Nephron progenitor cell (in vitro differentiated cells): ENCODE data around the gene ANXA10.

Experiments used
- DNase-seq: peaks from one replicate; pipeline ENCODE4 v3.0.0; 2021
- H3K27ac Mint-ChIP-seq: 2 replicates; pipeline ENCODE4 v1.8.0; 2021; ENCODE audit warnings: mild to moderate bottlenecking, moderate library complexity, mixed read lengths
- H3K27me3 Mint-ChIP-seq: 2 replicates; pipeline ENCODE4 v1.8.0; 2021; ENCODE audit warnings: mild to moderate bottlenecking, low read depth, mixed read lengths; ENCODE audit not compliant: poor library complexity
- H3K36me3 Mint-ChIP-seq: 2 replicates; pipeline ENCODE4 v1.8.0; 2021; ENCODE audit warnings: low read depth, mixed read lengths
- H3K4me1 Mint-ChIP-seq: 2 replicates; pipeline ENCODE4 v1.8.0; 2021; ENCODE audit warnings: mixed read lengths
- H3K4me3 Mint-ChIP-seq: 2 replicates; pipeline ENCODE4 v1.8.0; 2021; ENCODE audit warnings: mild to moderate bottlenecking, moderate library complexity, mixed read lengths
- H3K9me3 Mint-ChIP-seq: 2 replicates; pipeline ENCODE4 v1.8.0; 2021; ENCODE audit warnings: mild to moderate bottlenecking, moderate library complexity, mixed read lengths
- TF ChIP-seq, protein P1 (sequence below): fragments of 200-600 bp; sonication (generic); IDR thresholded peaks from 2 replicates; pipeline ENCODE4 v1.5.0; 2021; ENCODE audit warnings: antibody characterized with exemption

ANXA10 gene

DNA sequence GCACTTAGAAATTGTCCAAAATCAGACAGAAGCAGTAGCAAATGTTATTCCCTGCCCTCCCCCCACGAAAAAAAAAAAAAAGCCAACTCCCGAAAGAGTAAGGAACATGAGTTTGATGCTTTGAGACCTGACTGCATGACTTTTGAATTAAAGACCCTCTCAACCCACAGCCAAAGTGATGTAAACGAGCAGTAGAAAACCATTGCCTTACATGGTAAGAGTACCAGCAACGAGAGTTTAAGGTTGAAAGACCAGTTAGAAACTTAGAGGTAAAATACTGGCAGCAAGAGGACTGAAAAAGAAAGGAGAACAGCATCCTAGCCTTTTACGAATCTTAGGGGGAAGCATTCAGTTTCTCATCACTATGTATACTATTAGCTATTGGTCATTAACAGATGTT lies 10.0 kb upstream of the ANXA10 start:
- no peaks in the 10 kb centered on the region for H3K27me3 Mint-ChIP-seq
- H3K27ac Mint-ChIP-seq, result no peak overlapping the region
- H3K36me3 Mint-ChIP-seq, result no peaks in the 10 kb centered on the region
- H3K4me3 Mint-ChIP-seq, result no peak overlapping the region
- DNase-seq, result no peak
- TF ChIP-seq, protein P1, sequence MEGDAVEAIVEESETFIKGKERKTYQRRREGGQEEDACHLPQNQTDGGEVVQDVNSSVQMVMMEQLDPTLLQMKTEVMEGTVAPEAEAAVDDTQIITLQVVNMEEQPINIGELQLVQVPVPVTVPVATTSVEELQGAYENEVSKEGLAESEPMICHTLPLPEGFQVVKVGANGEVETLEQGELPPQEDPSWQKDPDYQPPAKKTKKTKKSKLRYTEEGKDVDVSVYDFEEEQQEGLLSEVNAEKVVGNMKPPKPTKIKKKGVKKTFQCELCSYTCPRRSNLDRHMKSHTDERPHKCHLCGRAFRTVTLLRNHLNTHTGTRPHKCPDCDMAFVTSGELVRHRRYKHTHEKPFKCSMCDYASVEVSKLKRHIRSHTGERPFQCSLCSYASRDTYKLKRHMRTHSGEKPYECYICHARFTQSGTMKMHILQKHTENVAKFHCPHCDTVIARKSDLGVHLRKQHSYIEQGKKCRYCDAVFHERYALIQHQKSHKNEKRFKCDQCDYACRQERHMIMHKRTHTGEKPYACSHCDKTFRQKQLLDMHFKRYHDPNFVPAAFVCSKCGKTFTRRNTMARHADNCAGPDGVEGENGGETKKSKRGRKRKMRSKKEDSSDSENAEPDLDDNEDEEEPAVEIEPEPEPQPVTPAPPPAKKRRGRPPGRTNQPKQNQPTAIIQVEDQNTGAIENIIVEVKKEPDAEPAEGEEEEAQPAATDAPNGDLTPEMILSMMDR, result no peak
- H3K9me3 Mint-ChIP-seq, result peaks cover 7% of the 10 kb centered on the region
- no peaks in the 10 kb centered on the region for H3K4me1 Mint-ChIP-seq

- H3K27ac Mint-ChIP-seq, result no peak overlapping the region
- TF ChIP-seq, protein P1, result no peak
- DNase-seq, result no peak
- no peaks in the 10 kb centered on the region for H3K36me3 Mint-ChIP-seq
- H3K9me3 Mint-ChIP-seq, result no peaks in the 10 kb centered on the region
- no peaks in the 10 kb centered on the region for H3K4me1 Mint-ChIP-seq
- no peaks in the 10 kb centered on the region for H3K27me3 Mint-ChIP-seq
- H3K4me3 Mint-ChIP-seq, result no peak overlapping the region
Observed at GRCh38 chr4:168095776-168096406, 3.6 kb downstream of the ANXA10 start.

DNA sequence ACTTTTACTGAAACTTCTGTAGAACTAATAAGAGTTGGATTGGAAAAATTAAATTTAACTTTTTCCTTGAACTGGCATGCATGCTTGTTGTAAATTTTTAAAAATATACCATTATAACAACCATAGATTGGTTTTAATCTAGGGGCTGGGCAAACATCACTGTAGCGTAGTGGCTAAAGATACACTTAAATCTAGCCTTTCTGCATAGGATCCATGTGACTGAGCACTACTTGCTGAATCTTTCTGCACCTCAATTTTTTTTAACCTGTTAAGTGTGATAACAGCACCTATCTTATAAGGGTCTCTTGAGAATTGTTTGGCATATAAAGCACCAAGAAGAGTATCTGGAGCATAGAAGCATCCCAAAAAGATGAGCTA lies 4.1 kb downstream of the ANXA10 start:
- Mint-ChIP-seq H3K4me3 (no peak overlapping the region), H3K36me3 (no peaks in the 10 kb centered on the region), H3K27me3 (no peaks in the 10 kb centered on the region), H3K27ac (no peak overlapping the region), H3K4me1 (no peaks in the 10 kb centered on the region), H3K9me3 (no peaks in the 10 kb centered on the region)
- DNase-seq, result no peak
- TF ChIP-seq, protein P1, result no peak

GRCh38 chr4:168097161-168097560 lies 4.8 kb downstream of the ANXA10 start:
- TF ChIP-seq, protein P1, result no peak
- no peak for DNase-seq
- H3K27me3 Mint-ChIP-seq, result no peaks in the 10 kb centered on the region
- H3K27ac Mint-ChIP-seq, result no peak overlapping the region
- H3K4me1 Mint-ChIP-seq, result no peaks in the 10 kb centered on the region
- no peaks in the 10 kb centered on the region for H3K36me3 Mint-ChIP-seq
- H3K4me3 Mint-ChIP-seq, result no peak overlapping the region
- no peaks in the 10 kb centered on the region for H3K9me3 Mint-ChIP-seq

DNA sequence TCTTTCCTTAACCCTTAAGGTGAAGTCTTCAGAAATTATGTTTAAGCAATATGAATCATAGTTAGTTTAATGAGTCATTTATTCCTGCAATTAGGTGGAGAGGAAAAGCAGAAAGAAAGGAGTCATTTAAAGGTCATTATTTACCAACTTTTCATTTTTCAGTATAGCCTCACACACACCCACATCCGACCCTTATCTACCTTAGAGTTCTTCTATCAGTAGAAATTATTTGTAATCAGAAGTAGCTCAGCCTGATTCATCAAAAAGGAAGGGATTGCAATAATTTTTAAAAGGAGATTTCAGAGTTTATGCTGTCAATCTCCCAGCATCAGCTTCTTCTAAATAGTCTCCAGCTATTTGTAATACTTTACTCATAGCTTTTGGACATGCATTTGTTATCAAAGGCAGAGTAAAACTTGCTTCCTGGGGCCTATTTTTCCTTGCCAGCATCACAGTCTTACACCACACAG lies 5.9 kb downstream of the ANXA10 start:
- Mint-ChIP-seq H3K36me3 (no peaks in the 10 kb centered on the region), H3K9me3 (no peaks in the 10 kb centered on the region), H3K27ac (no peak overlapping the region), H3K27me3 (no peaks in the 10 kb centered on the region), H3K4me3 (no peak overlapping the region), H3K4me1 (no peaks in the 10 kb centered on the region)
- DNase-seq, result no peak
- TF ChIP-seq, protein P1, result no peak

DNA sequence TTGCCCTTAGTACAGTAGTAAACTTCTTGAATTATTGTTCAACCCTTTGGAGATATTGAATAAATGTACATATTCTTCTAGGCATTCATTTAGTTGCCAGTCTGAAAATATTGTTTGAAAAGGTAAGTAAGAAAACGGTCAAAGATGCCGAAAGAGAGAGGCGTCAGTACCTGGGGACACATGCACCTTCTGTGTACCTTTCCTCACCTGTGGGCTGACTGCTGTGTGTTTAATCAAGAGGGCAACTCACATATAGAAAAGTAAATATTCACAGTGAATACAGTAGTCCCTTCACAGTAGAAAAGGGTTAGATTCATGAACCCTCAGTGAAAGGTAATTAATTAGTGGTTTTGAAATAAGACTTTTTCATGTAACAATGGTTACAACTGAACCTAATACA lies 6.9 kb downstream of the ANXA10 start:
- Mint-ChIP-seq H3K9me3 (no peaks in the 10 kb centered on the region), H3K27ac (no peak overlapping the region), H3K27me3 (no peaks in the 10 kb centered on the region), H3K4me3 (no peak overlapping the region), H3K36me3 (no peaks in the 10 kb centered on the region), H3K4me1 (no peaks in the 10 kb centered on the region)
- TF ChIP-seq, protein P1, result no peak
- DNase-seq, result no peak
